Measurements from ENCODE around the gene PTK7.

DNA sequence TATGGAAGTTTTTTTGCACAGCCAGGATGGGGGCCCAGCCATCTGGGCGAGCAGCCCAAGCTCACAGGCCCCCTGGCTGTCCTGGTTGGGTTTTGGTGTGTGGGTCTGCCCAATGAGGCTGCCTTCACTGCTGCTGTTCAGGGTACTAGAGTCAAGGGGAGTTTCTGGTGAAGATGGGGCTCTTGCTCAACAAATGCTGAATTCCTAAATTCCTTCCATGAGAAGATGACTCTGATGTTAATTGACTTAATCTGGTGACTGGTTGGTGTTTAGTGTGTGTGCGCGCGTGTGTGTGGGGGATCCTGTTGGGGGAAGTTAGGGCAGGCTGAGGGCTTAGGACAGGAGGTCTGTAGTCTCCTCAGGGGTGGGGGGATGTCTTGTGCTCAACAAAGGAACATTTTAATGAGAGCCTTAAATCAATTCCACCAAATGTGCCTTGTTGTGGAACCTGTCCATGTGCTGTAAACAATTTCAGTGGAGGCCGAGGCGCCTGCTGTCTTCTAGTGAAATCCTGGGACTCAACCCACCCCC lies 1.9 kb downstream of the PTK7 start:
- TF ChIP-seq, protein P1, sequence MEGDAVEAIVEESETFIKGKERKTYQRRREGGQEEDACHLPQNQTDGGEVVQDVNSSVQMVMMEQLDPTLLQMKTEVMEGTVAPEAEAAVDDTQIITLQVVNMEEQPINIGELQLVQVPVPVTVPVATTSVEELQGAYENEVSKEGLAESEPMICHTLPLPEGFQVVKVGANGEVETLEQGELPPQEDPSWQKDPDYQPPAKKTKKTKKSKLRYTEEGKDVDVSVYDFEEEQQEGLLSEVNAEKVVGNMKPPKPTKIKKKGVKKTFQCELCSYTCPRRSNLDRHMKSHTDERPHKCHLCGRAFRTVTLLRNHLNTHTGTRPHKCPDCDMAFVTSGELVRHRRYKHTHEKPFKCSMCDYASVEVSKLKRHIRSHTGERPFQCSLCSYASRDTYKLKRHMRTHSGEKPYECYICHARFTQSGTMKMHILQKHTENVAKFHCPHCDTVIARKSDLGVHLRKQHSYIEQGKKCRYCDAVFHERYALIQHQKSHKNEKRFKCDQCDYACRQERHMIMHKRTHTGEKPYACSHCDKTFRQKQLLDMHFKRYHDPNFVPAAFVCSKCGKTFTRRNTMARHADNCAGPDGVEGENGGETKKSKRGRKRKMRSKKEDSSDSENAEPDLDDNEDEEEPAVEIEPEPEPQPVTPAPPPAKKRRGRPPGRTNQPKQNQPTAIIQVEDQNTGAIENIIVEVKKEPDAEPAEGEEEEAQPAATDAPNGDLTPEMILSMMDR (IDR thresholded peaks at IDR 0.05), result no peak
- no peak for TF ChIP-seq POLR2A (IDR thresholded peaks at IDR 0.05)
